ENCODE measurements around the gene MINDY3.

DNA sequence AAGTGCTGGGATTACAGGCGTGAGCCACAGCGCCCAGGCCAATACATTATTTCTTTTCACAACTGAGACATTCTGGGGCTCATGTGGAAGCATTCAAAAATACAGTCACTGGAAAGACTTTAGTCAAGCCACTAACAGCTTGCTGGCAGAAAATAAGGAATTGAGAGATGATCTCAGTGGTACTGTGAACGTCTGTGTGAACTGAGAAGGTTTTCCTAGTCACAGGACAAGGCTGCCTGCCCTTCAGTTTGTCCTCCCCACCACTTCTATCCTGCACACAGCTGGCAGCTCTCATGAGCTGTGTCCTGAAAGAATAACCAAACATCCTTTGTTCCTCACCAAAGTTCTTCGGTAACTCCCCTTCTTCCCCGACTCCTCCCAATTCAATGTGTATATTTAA is 109.3 kb downstream of the MINDY3 start:
- TF ChIP-seq EZH2 (IDR thresholded peaks at IDR 0.05; ENCODE audit: borderline replicate concordance, insufficient read depth, low read depth, low read length, poor library complexity, severe bottlenecking): no peak
- TF ChIP-seq, protein P1, sequence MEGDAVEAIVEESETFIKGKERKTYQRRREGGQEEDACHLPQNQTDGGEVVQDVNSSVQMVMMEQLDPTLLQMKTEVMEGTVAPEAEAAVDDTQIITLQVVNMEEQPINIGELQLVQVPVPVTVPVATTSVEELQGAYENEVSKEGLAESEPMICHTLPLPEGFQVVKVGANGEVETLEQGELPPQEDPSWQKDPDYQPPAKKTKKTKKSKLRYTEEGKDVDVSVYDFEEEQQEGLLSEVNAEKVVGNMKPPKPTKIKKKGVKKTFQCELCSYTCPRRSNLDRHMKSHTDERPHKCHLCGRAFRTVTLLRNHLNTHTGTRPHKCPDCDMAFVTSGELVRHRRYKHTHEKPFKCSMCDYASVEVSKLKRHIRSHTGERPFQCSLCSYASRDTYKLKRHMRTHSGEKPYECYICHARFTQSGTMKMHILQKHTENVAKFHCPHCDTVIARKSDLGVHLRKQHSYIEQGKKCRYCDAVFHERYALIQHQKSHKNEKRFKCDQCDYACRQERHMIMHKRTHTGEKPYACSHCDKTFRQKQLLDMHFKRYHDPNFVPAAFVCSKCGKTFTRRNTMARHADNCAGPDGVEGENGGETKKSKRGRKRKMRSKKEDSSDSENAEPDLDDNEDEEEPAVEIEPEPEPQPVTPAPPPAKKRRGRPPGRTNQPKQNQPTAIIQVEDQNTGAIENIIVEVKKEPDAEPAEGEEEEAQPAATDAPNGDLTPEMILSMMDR (IDR thresholded peaks at IDR 0.05): no peak
